Raji (cell line): ENCODE results near the gene TMEM131L.

Experiments
- POLR2A ChIP-seq: IDR thresholded peaks from 2 replicates; pipeline ENCODE4 v1.6.1; 2011; ENCODE audit warnings: low read depth, low read length, control low read depth; ENCODE audit not compliant: insufficient read depth

Gene TMEM131L

GRCh38 chr4:153641532-153641931, 175.4 kb downstream of the TMEM131L start:
- TF ChIP-seq POLR2A = no peak

GRCh38 chr4:153643406-153644383, 177.5 kb downstream of the TMEM131L start:
- no peak for TF ChIP-seq POLR2A

GRCh38 chr4:153645183-153645582, 179.0 kb downstream of the TMEM131L start:
- TF ChIP-seq POLR2A = no peak

GRCh38 chr4:153646261-153646660, 180.1 kb downstream of the TMEM131L start:
- no peak for TF ChIP-seq POLR2A

GRCh38 chr4:153646978-153647377, 180.8 kb downstream of the TMEM131L start:
- TF ChIP-seq POLR2A = no peak

GRCh38 chr4:153647975-153648374, 181.8 kb downstream of the TMEM131L start:
- TF ChIP-seq POLR2A = no peak

GRCh38 chr4:153649572-153649991, 183.4 kb downstream of the TMEM131L start:
- no peak for TF ChIP-seq POLR2A

- TF ChIP-seq POLR2A = no peak
Observed at GRCh38 chr4:153651116-153651515, 185.0 kb downstream of the TMEM131L start.

- no peak for TF ChIP-seq POLR2A
Observed at GRCh38 chr4:153651587-153651986, 185.4 kb downstream of the TMEM131L start.

GRCh38 chr4:153652051-153652784, 186.1 kb downstream of the TMEM131L start:
- no peak for TF ChIP-seq POLR2A

GRCh38 chr4:153655002-153655541, 188.9 kb downstream of the TMEM131L start:
- no peak for TF ChIP-seq POLR2A

- no peak for TF ChIP-seq POLR2A
Observed at GRCh38 chr4:153655928-153656327, 189.8 kb downstream of the TMEM131L start.

- TF ChIP-seq POLR2A = no peak
Observed at GRCh38 chr4:153661215-153661822, 195.2 kb downstream of the TMEM131L start.

GRCh38 chr4:153661908-153662307, 195.7 kb downstream of the TMEM131L start:
- TF ChIP-seq POLR2A = no peak

- TF ChIP-seq POLR2A = no peak
Observed at GRCh38 chr4:153663667-153664066, 197.5 kb downstream of the TMEM131L start.

GRCh38 chr4:153668647-153669046, 202.5 kb downstream of the TMEM131L start:
- no peak for TF ChIP-seq POLR2A

GRCh38 chr4:153669838-153670237, 203.7 kb downstream of the TMEM131L start:
- TF ChIP-seq POLR2A = no peak
